Measurements from ENCODE around the gene RGL3.
A peak's percentile ranks its signal among the peaks of the same experiment; 100 is the strongest.
"Not testable (repeated sequence)": the region's sequence is repeated elsewhere in the genome, so short reads cannot be mapped to it uniquely, and the experiment has no call there.

The RGL3 gene

GRCh38 chr19:11382898-11383705, 36.0 kb downstream of the RGL3 start:
- no peak for DNase-seq (ENCODE audit: extremely low read depth, low read depth)
- TF ChIP-seq, protein P1, sequence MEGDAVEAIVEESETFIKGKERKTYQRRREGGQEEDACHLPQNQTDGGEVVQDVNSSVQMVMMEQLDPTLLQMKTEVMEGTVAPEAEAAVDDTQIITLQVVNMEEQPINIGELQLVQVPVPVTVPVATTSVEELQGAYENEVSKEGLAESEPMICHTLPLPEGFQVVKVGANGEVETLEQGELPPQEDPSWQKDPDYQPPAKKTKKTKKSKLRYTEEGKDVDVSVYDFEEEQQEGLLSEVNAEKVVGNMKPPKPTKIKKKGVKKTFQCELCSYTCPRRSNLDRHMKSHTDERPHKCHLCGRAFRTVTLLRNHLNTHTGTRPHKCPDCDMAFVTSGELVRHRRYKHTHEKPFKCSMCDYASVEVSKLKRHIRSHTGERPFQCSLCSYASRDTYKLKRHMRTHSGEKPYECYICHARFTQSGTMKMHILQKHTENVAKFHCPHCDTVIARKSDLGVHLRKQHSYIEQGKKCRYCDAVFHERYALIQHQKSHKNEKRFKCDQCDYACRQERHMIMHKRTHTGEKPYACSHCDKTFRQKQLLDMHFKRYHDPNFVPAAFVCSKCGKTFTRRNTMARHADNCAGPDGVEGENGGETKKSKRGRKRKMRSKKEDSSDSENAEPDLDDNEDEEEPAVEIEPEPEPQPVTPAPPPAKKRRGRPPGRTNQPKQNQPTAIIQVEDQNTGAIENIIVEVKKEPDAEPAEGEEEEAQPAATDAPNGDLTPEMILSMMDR (IDR thresholded peaks at IDR 0.05; ENCODE audit: low read depth, low read length) = peak; percentile 67

DNA sequence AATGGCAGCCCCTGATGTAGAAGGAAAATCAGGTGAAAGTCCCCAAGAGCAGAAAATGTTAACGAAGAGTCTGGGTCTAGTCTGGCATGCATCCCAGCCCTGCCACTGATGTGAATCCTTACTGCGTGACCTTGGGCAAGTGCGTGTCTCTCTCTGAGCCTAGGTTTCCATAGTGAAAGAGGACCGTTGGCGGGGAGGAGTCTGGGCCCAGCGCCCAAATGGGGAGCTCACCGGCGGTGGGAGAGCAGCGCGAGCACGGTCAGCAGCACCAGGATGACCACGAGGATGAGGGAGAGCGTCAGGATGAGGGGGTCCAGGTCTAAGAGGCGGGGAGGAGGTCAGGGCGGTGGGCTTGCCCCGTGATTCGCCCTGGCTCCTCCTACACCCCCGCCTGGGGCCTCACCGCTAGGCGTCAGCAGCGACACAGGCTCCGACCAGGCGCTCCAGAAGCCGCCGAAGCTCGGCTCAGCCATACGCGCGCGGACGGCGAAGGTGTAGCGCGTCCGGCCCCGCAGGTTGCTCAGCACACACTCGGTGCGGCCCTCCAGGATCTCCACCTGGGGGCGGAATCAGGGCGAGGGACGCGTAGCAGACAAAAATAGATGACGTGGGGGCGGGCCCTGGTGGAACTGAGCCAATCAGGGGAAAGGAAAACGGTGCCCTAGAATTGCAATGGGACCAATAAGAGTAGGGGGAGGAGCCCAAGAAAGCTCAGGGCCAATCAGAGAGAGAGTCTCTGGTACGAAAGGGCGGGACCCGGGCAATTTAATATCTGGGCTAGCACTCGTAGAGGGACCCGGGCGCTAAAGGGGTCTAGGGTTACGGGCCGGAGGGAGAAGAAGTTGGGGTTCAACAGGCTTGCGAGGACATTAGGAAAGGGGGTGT, 38.2 kb downstream of the RGL3 start:
- TF ChIP-seq, protein P1 (IDR thresholded peaks at IDR 0.05; ENCODE audit: low read depth, low read length) = peak; percentile 76
- peak; percentile 84 for DNase-seq (ENCODE audit: extremely low read depth, low read depth)

DNA sequence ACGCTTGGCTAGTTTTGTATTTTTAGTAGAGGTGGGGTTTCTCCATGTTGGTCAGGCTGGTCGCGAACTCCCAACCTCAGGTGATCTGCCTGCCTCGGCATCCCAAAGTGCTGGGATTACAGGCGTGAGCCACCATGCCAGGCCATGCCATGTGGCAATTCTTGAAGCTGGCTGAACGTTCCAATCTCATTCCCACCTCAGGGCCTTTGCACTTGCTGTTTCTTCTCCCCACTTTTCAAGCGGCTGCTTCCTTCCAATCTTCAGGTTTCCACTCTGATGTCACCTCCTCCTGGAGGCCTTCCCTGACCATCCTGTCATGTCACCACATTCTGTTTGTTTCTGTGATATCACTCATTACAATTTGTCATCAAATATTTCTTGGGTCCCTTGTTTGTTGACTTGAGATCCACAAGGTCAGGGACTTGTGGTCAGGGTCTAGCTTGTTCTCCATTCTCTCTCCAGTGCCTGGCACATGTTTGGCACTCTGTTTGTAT, 39.2 kb downstream of the RGL3 start:
- TF ChIP-seq, protein P1 (IDR thresholded peaks at IDR 0.05; ENCODE audit: low read depth, low read length) = no peak
- no peak for DNase-seq (ENCODE audit: extremely low read depth, low read depth)

- not testable (repeated sequence) for DNase-seq (ENCODE audit: extremely low read depth, low read depth)
These were observed 39.8 kb downstream of the RGL3 start for GRCh38 chr19:11379269-11379845.

DNA sequence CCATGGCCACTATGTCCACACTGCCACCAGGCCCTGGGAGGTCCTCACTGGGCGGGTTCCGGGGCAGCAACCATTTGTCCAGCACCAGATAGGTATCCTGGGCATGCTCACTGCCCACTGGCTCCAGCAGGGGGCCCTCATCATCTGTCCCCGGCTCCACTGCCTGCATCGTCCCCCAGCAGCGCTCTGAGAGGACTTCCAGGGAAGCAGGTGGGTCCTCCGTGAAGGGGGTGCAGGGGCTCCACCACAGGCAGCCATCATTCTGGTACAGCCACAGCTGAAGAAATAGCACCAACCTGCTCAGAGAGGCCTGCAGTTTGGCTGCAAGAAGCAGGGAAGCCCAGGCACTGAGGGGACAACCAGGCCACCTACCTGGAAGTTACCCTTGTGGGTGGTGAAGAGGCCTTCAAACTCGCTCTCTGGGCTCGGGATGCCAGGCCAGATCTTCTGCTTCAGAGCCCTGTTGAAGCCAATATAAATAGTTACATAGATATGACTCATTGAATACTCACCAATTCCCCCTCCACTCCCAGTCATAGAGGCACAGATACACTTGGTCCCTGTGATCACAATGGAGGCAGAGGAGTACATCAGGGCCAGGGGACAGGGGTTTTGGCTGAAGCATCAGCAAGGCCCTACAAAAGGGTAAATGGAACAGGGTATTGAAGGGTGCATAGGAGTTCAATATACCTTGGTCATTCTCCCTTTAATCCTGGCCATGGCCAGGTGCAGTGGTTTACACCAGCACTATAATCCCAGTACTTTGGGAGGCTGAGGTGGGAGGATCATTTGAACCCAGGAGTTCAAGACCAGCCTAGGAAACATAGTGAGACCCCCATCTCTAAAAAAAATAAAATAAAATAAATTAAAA, 40.6 kb downstream of the RGL3 start:
- TF ChIP-seq, protein P1 (IDR thresholded peaks at IDR 0.05; ENCODE audit: low read depth, low read length) = peak; percentile 59

GRCh38 chr19:11377756-11378155, 41.4 kb downstream of the RGL3 start:
- DNase-seq (ENCODE audit: extremely low read depth, low read depth) = no peak
- TF ChIP-seq, protein P1 (IDR thresholded peaks at IDR 0.05; ENCODE audit: low read depth, low read length) = no peak

More for the DNA sequence above, 40.6 kb downstream of the RGL3 start:
- DNase-seq (ENCODE audit: extremely low read depth, low read depth) = no peak

DNA sequence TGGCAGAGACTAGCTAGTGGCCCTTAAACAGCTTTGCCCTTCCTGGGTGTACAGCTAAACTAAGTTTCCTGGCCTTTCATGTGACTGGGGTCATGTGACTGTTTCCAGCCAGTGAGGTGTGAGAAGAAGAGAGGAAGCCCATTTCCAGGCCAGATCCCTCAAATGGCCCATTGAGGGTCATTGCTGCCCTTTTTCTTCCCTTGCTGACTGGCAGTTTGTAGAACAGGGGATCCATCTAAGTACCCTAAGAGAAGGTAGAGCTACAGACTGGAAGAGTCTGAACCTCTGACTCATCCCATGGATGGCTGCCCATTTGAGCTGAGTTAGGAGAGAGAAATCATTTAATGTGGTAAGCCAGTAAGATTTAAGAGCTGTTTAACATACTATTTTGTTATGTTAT, 41.9 kb downstream of the RGL3 start:
- peak; percentile 45 for DNase-seq (ENCODE audit: extremely low read depth, low read depth)
- TF ChIP-seq, protein P1 (IDR thresholded peaks at IDR 0.05; ENCODE audit: low read depth, low read length) = no peak
